Liver (tissue), 3 donors: ENCODE data around the gene LSM7.

Source experiments
- CTCF ChIP-seq: fragments of 150-350 bp; IDR thresholded peaks from 2 replicates; pipeline ENCODE4 v1.5.1; 2017; ENCODE audit warnings: improper control_type of control experiment, low read depth, low read length; ENCODE audit not compliant: missing input control
- HNF4A ChIP-seq, 2 donors: conservative IDR thresholded peaks; 2 replicates each; pipeline ENCODE4 v1.6.1; 2016; ENCODE audit warnings: antibody characterized with exemption in 2 of 2, mild to moderate bottlenecking in 2 of 2
- JUND ChIP-seq, 2 donors: IDR thresholded peaks; 2 replicates each; pipeline ENCODE4 v1.6.1; 2016; ENCODE audit warnings: antibody characterized with exemption in 2 of 2
- RAD21 ChIP-seq, 2 donors: IDR thresholded peaks; 2 replicates each; pipeline ENCODE4 v1.6.1; 2016; ENCODE audit warnings: antibody characterized with exemption in 2 of 2, mild to moderate bottlenecking in 2 of 2
- REST ChIP-seq: IDR thresholded peaks from 2 replicates; pipeline ENCODE4 v1.6.1; 2016; ENCODE audit warnings: antibody characterized with exemption, mild to moderate bottlenecking
- RXRA ChIP-seq, 2 donors: IDR thresholded peaks; 2 replicates each; pipeline ENCODE4 v1.6.1; 2017 to 2018; ENCODE audit warnings: antibody characterized with exemption in 2 of 2, mild to moderate bottlenecking in 1 of 2
- TAF1 ChIP-seq: conservative IDR thresholded peaks from 2 replicates; pipeline ENCODE4 v1.6.1; 2016; ENCODE audit warnings: antibody characterized with exemption, mild to moderate bottlenecking
- TF ChIP-seq, protein P1 (sequence below): IDR thresholded peaks from 2 replicates; pipeline ENCODE4 v1.6.1; 2016; ENCODE audit warnings: antibody characterized with exemption
- donor health status: healthy.
- donor health status: healthy.

DNA sequence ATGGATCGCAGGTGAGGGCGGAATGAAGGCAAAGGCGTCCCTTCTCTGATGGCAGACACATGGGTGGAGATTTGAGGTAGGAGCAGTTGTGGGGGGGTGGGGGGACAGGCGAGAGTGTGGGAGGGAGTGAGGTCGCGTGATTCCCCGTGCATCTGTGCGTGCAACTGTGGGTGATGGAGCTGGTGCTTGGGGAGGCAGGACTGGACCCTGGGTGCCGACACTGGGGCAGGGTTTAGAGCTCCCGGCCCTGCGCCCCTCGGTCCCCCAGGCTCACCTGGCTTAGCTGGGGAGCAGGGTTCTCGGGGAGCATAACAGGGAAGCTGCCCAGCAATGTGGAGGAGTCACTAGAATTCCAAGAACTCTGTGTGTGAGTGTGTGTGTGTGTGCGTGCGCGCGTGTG, 35.0 kb upstream of the LSM7 start:
- TF ChIP-seq RXRA (IDR thresholded peaks at IDR 0.05) (no peak), CTCF (no peak), TAF1 (no peak), JUND (IDR thresholded peaks at IDR 0.05) (no peak), REST (no peak), RAD21 (IDR thresholded peaks at IDR 0.05) (no peak), HNF4A (conservative IDR thresholded peaks at IDR 0.05) (no peak)
- TF ChIP-seq, protein P1, sequence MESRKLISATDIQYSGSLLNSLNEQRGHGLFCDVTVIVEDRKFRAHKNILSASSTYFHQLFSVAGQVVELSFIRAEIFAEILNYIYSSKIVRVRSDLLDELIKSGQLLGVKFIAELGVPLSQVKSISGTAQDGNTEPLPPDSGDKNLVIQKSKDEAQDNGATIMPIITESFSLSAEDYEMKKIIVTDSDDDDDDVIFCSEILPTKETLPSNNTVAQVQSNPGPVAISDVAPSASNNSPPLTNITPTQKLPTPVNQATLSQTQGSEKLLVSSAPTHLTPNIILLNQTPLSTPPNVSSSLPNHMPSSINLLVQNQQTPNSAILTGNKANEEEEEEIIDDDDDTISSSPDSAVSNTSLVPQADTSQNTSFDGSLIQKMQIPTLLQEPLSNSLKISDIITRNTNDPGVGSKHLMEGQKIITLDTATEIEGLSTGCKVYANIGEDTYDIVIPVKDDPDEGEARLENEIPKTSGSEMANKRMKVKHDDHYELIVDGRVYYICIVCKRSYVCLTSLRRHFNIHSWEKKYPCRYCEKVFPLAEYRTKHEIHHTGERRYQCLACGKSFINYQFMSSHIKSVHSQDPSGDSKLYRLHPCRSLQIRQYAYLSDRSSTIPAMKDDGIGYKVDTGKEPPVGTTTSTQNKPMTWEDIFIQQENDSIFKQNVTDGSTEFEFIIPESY, result no peak
